Left lobe of liver (tissue), 2 donors: ENCODE measurements around the gene TENT4A. TPM values are rescaled to one million over a fixed set of nuclear protein-coding genes. Genes with fewer than 3 reads are reported as not detected.
"Not testable (repeated sequence)": the region's sequence is repeated elsewhere in the genome, so short reads cannot be mapped to it uniquely, and the experiment has no call there.

ENCODE experiments used
- ATAC-seq: fragments of 200-7000 bp; cut with Tn5 transposase; one replicate; pipeline ENCODE4 v1.9.1; 2020; ENCODE audit warnings: mild to moderate bottlenecking, moderate library complexity
- DNase-seq: peaks from one replicate; pipeline ENCODE4 v3.0.0-alpha.2; 2020; ENCODE audit warnings: low spot score
- total RNA-seq: library from RNA; stranded (reverse); gene quantifications from one replicate; pipeline ENCODE4 v1.2.1, GENCODE V29; 2021
- donor health status: DM: no; HTN: no; CAD: no; lungs with moderate emphysema.
- donor health status: DM: no; HTN: yes; CAD: no.

TENT4A gene
- total RNA-seq, result 14.3 TPM

DNA sequence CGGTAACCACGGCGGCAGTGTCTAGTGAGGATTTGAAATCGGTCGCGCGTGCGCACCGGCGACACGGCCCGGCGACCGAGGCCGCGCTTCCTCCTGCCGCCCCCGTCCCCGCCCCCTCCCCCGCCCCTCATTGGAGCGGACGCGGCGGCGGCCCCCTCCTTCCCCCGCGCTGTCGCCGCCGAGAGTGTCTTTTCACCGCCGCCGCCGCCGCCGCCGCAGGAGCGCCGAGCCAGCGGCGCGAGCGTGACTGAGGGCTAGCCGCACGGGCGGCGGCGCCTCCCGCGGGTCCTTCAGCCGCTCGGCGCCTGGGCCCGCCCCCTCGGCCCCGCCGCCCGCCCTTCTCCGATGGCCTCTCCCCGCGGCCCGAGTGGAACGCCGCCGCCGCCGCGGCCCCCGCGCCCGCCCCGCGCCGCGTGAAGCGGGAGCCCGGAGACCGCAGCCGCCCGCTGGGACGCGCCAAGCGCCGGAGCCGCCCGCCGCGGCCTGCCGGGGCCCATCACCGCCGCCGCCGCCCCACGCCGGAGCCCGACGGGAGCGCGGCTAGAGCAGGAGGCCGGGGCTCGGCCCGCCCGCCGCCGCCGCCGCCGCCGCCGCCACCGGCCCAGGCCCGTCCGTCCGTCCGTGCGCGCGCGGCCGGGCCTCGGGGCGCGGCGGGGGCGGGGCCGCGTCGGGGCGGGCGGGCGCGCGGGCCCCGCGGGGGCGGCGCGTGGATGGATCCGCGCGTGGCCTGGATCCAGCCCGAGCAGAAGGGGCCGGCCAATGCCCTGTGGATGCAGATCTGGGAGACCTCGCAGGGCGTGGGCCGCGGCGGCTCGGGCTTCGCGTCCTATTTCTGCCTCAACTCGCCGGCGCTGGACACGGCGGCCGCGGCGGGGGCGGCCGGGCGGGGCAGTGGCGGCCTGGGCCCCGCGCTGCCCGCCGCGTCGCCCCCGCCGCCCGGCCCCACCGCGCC lies at the start of gene TENT4A:
Gene TENT4A (plus strand): TSS at position 159 of the 952 bp plus-strand sequence. CDS start 552 bp downstream, at position 711.
- peak; percentile 60 for DNase-seq
- peak; percentile 69 for ATAC-seq

GRCh38 chr5:6666762-6667161 lies 46.5 kb upstream of the TENT4A start:
- DNase-seq (no peak), ATAC-seq (no peak)

DNA sequence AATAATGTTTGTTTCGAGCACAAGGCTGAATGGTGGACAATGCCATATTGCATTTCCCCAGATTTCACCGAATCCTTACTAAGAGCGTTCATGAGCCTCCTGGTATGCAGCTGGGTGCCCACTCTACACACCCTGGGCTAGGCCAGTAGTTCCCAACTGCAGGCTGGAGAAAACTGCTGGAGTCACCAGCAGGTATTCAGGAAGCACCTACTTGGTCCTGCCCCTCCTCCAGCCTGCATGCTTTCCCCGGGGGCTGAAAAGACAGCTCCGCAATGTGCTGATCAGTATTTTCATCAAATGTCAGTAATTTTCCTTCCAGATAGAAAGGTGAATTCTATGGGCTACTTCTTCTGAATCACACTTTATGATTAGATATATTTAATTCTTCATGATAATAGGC lies 45.6 kb upstream of the TENT4A start:
- ATAC-seq (no peak), DNase-seq (no peak)

DNA sequence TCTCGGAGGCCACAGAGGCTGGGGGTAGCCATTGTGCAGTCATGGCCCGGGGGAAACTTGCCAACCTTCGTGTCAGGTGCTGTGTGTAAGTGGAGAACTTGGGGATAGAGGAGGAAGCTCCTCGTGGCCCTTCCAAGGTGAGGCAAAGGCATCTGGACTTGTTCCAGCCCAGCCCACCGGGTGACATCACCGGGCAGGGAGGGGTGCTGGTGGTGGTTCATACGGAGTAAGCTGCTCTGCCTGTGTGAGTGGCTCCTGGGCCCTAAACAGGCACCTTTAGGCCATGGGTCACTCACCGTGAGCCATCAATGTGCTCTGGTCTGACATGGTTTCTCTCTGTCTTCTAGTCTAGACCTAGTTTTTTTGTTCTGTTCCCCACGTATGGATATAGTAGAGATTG lies 44.5 kb upstream of the TENT4A start:
- ATAC-seq, DNase-seq: not testable (repeated sequence)

GRCh38 chr5:6673031-6673430 lies 40.2 kb upstream of the TENT4A start:
- no peak for ATAC-seq

DNA sequence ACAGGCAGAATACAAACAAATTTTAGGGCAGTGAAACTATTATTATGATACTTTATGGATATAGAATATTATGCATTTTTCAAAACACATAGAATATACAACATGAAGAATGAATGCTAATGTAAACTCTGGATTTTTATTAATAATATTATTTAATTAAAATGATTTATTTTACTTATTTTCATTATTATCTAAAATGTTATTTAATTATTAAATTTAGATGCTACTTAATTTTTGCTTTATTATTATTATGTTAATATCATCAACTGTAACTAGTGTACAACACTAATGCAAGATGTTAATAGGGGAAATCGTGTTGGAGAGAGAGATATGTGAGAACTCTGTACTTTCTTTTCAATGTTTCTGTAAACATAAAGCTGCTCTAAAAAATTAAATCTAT lies 39.3 kb upstream of the TENT4A start:
- ATAC-seq, result no peak
- DNase-seq, result no peak

More at GRCh38 chr5:6673031-6673430, 40.2 kb upstream of the TENT4A start:
- DNase-seq, result no peak

DNA sequence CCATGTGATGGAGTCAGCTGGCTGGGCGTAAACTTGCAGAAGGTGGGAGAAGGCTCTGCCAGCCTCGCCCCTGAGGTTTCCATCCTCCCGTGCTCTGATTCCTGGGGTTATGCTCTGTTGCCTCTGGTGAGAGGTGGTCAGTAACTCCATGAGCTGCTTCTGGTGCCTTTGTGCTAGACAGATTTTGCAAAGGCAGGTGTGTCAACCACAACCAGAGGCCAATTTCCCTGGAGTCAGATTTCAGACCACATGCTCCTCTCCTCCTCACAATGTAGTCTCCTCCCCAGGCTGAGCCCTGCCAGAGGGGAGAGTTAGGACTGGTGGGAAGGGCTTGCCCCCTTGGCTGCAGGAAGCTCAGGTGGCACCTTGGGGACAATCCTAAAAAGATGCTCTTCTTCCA lies 38.8 kb upstream of the TENT4A start:
- ATAC-seq (no peak), DNase-seq (no peak)

- DNase-seq (no peak), ATAC-seq (no peak)
Observed at GRCh38 chr5:6674886-6675285, 38.3 kb upstream of the TENT4A start.

DNA sequence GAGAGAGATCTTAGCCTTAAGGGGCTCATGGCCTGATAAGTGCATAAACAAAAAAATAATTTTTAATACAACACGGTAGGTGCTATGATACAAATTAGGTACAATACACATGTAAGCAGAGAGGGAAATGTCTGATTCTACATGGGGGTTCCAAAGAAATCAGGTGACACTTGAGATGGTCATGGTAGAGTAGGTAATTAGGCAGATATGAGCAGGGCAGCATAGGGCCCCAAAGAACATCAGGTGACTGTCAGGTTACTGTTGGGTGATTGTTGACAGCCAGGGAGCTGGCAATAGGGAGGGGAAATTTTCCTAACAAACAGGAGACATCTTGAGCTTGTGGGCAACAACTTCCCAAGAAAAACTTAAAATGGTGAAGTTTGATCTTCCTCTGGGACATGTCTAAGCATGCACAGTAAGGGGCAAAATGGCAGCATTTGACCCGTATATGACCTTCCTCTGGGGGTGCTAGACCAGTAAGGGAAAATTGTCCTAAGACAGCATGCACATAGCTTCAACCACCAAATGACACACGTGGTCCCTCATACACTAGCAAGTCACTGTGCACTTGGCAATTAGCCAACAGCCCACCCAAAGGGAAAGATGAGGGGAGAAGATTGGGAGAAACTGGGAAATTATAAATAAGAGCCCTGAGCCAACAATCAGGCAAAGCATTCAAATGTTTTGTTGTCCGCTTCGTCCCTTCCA lies 37.3 kb upstream of the TENT4A start:
- DNase-seq (no peak), ATAC-seq (no peak)

DNA sequence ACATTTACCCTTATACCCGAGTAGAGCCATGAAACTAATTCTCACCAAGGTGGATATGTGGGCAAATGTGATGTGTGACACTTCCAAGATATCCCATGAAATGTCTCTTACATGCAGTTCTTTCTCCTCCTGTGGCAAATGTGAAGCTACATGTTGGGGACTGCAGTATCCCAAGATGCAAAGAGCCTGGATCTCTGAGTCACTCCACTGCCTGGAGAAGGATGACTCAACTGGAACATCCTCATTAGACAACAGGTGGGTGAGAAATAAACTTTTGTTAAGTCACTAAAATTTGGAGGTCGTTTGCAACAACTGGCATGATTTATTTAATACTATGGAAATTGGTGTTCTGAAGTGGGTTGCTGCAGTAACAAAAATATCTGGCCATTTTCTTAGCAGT lies 36.5 kb upstream of the TENT4A start:
- DNase-seq (no peak), ATAC-seq (no peak)

DNA sequence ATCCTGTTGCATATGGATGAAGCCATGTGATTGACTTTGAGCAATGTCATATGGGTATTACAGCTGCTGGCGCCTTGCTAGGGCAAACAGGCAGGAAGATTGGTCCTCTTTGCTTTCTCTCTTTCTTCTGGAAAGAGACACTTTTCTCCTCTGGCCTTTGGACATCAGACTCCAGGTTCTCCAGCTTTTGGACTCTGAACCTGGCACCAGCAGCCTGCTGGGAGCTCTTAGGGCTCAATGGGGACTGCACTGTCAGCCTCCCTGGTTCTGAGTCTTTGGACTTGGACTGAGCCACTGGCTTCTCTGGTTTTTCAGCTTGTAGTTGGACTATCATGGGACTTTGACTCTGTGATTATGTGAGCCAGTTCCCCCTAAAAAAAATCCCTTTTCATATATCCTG lies 34.8 kb upstream of the TENT4A start:
- peak; percentile 69 for ATAC-seq
- DNase-seq, result no peak

- DNase-seq, result no peak
Observed at GRCh38 chr5:6680922-6681321, 32.3 kb upstream of the TENT4A start.

GRCh38 chr5:6681682-6682081 lies 31.6 kb upstream of the TENT4A start:
- no peak for ATAC-seq
- no peak for DNase-seq

More at GRCh38 chr5:6680922-6681321, 32.3 kb upstream of the TENT4A start:
- ATAC-seq, result no peak

GRCh38 chr5:6682239-6682638 lies 31.0 kb upstream of the TENT4A start:
- ATAC-seq, result no peak
- DNase-seq, result no peak

- ATAC-seq, result no peak
- DNase-seq, result no peak
Observed at GRCh38 chr5:6683241-6683640, 30.0 kb upstream of the TENT4A start.

DNA sequence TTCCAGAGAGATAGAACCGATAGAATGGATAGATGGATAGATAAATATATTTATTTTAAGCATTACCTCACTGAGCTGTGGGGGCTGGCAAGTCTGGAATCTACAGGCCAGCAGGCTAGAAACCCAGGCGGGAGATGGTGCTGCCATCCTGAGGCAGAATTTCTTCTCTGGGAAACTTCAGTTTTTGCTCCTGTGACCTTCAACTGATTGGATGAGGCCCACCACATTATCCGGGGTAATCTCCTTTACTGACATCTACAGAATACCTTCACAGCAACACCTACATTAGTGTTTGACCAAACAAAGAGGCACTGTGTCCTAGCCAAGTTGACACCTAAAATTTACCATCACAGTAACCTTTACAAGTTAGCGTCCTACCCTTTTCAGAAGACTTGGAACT lies 29.2 kb upstream of the TENT4A start:
- no peak for DNase-seq
- ATAC-seq, result no peak

- no peak for DNase-seq
- no peak for ATAC-seq
Observed at GRCh38 chr5:6686501-6686900, 26.7 kb upstream of the TENT4A start.

- DNase-seq (no peak), ATAC-seq (peak; percentile 90)
Observed at GRCh38 chr5:6686915-6687409, 26.3 kb upstream of the TENT4A start.

GRCh38 chr5:6687505-6687904 lies 25.7 kb upstream of the TENT4A start:
- ATAC-seq, result no peak
- no peak for DNase-seq

DNA sequence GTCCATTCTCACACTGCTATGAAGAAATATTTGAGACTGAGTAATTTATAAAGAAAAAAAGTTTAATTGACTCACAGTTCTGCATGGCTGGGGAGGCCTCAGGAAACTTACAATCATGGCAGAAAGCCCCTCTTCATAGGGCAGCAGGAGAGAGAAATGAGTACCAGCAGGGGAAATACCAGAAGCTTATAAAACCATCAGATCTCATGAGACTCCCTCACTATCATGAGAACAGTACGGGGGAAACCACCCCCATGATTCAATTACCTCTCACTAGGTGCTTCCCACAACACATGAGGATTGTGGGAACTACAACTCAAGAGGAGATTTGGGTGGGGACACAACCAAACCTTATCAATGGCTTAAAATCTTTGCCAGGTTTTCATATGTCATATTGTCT lies 20.3 kb upstream of the TENT4A start:
- DNase-seq (no peak), ATAC-seq (no peak)

DNA sequence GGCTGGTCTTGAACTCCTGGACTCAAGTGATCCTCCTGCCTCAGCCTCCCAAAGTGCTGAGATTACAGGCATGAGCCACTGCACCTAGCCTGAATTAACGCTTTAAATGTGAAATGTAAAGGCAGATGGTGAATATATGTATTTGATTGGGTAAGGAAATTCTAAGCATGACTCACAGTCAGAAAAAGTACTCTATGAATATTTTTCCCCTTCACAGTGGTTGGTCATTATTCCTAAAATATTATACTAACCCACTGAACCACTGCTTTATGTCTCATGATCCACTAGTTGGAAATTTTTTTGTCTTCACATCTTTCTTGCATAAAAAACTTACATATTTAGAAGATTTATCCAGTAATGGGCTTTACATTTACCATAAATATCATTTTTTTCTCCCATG lies 14.5 kb upstream of the TENT4A start:
- no peak for ATAC-seq
- no peak for DNase-seq

GRCh38 chr5:6699357-6699756 lies 13.9 kb upstream of the TENT4A start:
- DNase-seq, result no peak
- ATAC-seq, result no peak
